ENCODE measurements around the gene UROC1.

UROC1 gene
- total RNA-seq, result 0 to 0.09 (median 0) reads per million in 4 experiments

GRCh38 chr3:126517291-126517951 is at the start of gene UROC1:
TSS of gene UROC1 (minus strand) at chr3:126517773. CDS start at chr3:126517719, 54 bp downstream.
- DNase-seq, result no peak

- DNase-seq, result no peak
These were observed 45.2 kb upstream of the UROC1 start for GRCh38 chr3:126562737-126563276.

- no peak for DNase-seq
These were observed 40.9 kb upstream of the UROC1 start, which contains the start of gene C3orf22 for GRCh38 chr3:126558336-126559071. TSS of gene C3orf22 (minus strand) at chr3:126558932. CDS start at chr3:126553390, 5,542 bp downstream.

GRCh38 chr3:126557761-126558160 is 40.2 kb upstream of the UROC1 start:
- DNase-seq, result no peak

GRCh38 chr3:126557415-126557745 is 39.8 kb upstream of the UROC1 start:
- no peak for DNase-seq

GRCh38 chr3:126556637-126557414 is 39.3 kb upstream of the UROC1 start:
- no peak for DNase-seq

- DNase-seq, result no peak
These were observed 38.4 kb upstream of the UROC1 start for GRCh38 chr3:126555795-126556636.

GRCh38 chr3:126554560-126555525 is 37.3 kb upstream of the UROC1 start:
- DNase-seq, result no peak

- DNase-seq, result no peak
These were observed 35.9 kb upstream of the UROC1 start for GRCh38 chr3:126553284-126554084.

- no peak for DNase-seq
These were observed 35.2 kb upstream of the UROC1 start for GRCh38 chr3:126552688-126553283.

GRCh38 chr3:126551839-126552687 is 34.5 kb upstream of the UROC1 start:
- DNase-seq, result no peak

- DNase-seq, result no peak
These were observed 33.7 kb upstream of the UROC1 start for GRCh38 chr3:126551121-126551838.

GRCh38 chr3:126550488-126551051 is 33.0 kb upstream of the UROC1 start:
- DNase-seq, result no peak

- no peak for DNase-seq
These were observed 32.4 kb upstream of the UROC1 start for GRCh38 chr3:126549861-126550487.

- DNase-seq, result no peak
These were observed 31.2 kb upstream of the UROC1 start for GRCh38 chr3:126548556-126549466.

- no peak for DNase-seq
These were observed 30.1 kb upstream of the UROC1 start for GRCh38 chr3:126547721-126548120.

All from effector CD8-positive, alpha-beta T cell (primary cell).